SU-DHL-6 (cell line): ENCODE results near the gene CACNA1C.

Source experiments
- H2AFZ ChIP-seq: fragments of 200-600 bp; sonication (generic); 2 replicates; pipeline ENCODE4 v1.6.1; 2014; ENCODE audit warnings: low read depth, mild to moderate bottlenecking, moderate library complexity, mixed read lengths, antibody characterized with exemption, low read length; ENCODE audit not compliant: severe bottlenecking
- H3F3A ChIP-seq: fragments of 200-600 bp; shearing (Covaris generic); 2 replicates; pipeline ENCODE4 v1.6.0; 2016; ENCODE audit warnings: antibody characterized with exemption, mild to moderate bottlenecking; ENCODE audit not compliant: insufficient read depth
- H3K27ac ChIP-seq: fragments of 200-600 bp; sonication (generic); 2 replicates; pipeline ENCODE4 v1.5.1; 2016; ENCODE audit warnings: low read depth, mild to moderate bottlenecking, low read length, moderate library complexity, mixed read lengths
- H3K27me3 ChIP-seq: fragments of 200-600 bp; sonication (generic), shearing (Covaris generic); 2 replicates; pipeline ENCODE4 v1.6.0; 2014; ENCODE audit warnings: mild to moderate bottlenecking, low read length
- H3K36me3 ChIP-seq: fragments of 200-600 bp; sonication (generic); 2 replicates; pipeline ENCODE4 v1.6.1; 2014; ENCODE audit warnings: mild to moderate bottlenecking, low read length, mixed read lengths
- H3K4me2 ChIP-seq: fragments of 300-600, 200-600 bp; shearing (Covaris generic), sonication (generic); 2 replicates; pipeline ENCODE4 v1.6.0; 2014; ENCODE audit warnings: low read length, low read depth, mild to moderate bottlenecking; ENCODE audit not compliant: poor library complexity, severe bottlenecking
- H3K4me3 ChIP-seq: fragments of 200-600 bp; sonication (generic); 2 replicates; pipeline ENCODE4 v1.5.1; 2014; ENCODE audit warnings: antibody characterized with exemption, low read length, mild to moderate bottlenecking, mixed read lengths; ENCODE audit not compliant: insufficient read depth, poor library complexity, severe bottlenecking
- H3K79me2 ChIP-seq: fragments of 200-600 bp; sonication (generic); 2 replicates; pipeline ENCODE4 v1.6.1; 2014; ENCODE audit warnings: mild to moderate bottlenecking, low read length, moderate library complexity; ENCODE audit not compliant: insufficient read depth
- H3K9ac ChIP-seq: fragments of 200-600 bp; sonication (generic); 2 replicates; pipeline ENCODE4 v1.7.0; 2014; ENCODE audit warnings: mild to moderate bottlenecking, low read length
- H3K9me2 ChIP-seq: fragments of 200-600 bp; sonication (generic); replicated peaks from 2 replicates; pipeline ENCODE4 v1.6.1; 2014; ENCODE audit warnings: low read length; ENCODE audit not compliant: insufficient read depth
- H3K9me3 ChIP-seq: fragments of 200-600 bp; sonication (generic); 2 replicates; pipeline ENCODE4 v1.6.1; 2014; ENCODE audit warnings: low read length, mixed read lengths; ENCODE audit not compliant: insufficient read depth
- H4K20me1 ChIP-seq: fragments of 200-600 bp; sonication (generic); 2 replicates; pipeline ENCODE4 v1.6.1; 2014; ENCODE audit warnings: low read depth, mild to moderate bottlenecking, antibody characterized with exemption, low read length, moderate library complexity, mixed read lengths
- CTCF ChIP-seq: fragments of 200-600 bp; sonication (generic); IDR thresholded peaks from one replicate; pipeline ENCODE4 v1.5.1; 2017; ENCODE audit warnings: antibody characterized with exemption, mild to moderate bottlenecking, low read length, moderate library complexity; ENCODE audit not compliant: insufficient read depth, poor library complexity, severe bottlenecking
- EZH2phosphoT487 ChIP-seq: fragments of 200-600 bp; sonication (generic), shearing (Covaris generic); conservative IDR thresholded peaks from 2 replicates; pipeline ENCODE4 v1.6.1; 2018; ENCODE audit warnings: mild to moderate bottlenecking, antibody characterized with exemption, low read length, moderate library complexity, mixed read lengths

CACNA1C gene

GRCh38 chr12:2334271-2334670 is 281.5 kb downstream of the CACNA1C start:
- Histone ChIP-seq H3F3A (no peaks in the 10 kb centered on the region), H3K4me3 (no peak overlapping the region), H3K27ac (no peak overlapping the region), H3K9me3 (no peaks in the 10 kb centered on the region), H3K9ac (no peak overlapping the region), H3K27me3 (no peaks in the 10 kb centered on the region), H3K79me2 (no peaks in the 10 kb centered on the region), H3K36me3 (no peaks in the 10 kb centered on the region), H3K9me2 (no peaks in the 10 kb centered on the region), H4K20me1 (no peaks in the 10 kb centered on the region), H2AFZ (no peak overlapping the region), H3K4me2 (no peak overlapping the region)
- TF ChIP-seq EZH2phosphoT487 (no peak), CTCF (no peak)

DNA sequence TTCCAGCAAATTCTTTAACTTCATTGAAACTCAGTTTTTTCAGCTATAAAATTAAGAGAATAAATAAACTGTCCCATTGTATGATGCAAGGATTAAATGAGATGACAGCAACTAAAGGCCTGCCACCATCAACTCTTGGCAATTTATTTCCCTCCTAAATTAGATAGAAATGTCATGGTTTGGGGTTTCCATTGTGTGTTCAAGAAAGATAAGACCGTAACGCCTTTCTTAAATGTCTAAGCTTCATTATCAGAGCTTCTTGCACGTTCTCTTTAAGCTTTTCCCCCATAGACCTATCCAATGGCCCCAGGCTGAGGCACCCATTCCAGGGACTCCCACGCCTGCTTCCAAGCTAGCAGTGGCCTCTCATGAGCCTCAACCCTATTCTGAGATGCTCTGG is 281.9 kb downstream of the CACNA1C start:
- H3K27me3 ChIP-seq: no peaks in the 10 kb centered on the region
- H3K79me2 ChIP-seq: no peaks in the 10 kb centered on the region
- H3K36me3 ChIP-seq: no peaks in the 10 kb centered on the region
- TF ChIP-seq CTCF (no peak), EZH2phosphoT487 (no peak)
- no peak overlapping the region for H3K27ac ChIP-seq
- H4K20me1 ChIP-seq: no peaks in the 10 kb centered on the region
- H3K9me3 ChIP-seq: no peaks in the 10 kb centered on the region
- H3K4me2 ChIP-seq: no peak overlapping the region
- H3K9ac ChIP-seq: no peak overlapping the region
- H2AFZ ChIP-seq: no peak overlapping the region
- H3F3A ChIP-seq: no peaks in the 10 kb centered on the region
- H3K4me3 ChIP-seq: no peak overlapping the region
- no peaks in the 10 kb centered on the region for H3K9me2 ChIP-seq

GRCh38 chr12:2335109-2335508 is 282.3 kb downstream of the CACNA1C start:
- Histone ChIP-seq H3K27ac (no peak overlapping the region), H3K9me2 (no peaks in the 10 kb centered on the region), H3K9ac (no peak overlapping the region), H3K79me2 (no peaks in the 10 kb centered on the region), H4K20me1 (no peaks in the 10 kb centered on the region), H3K9me3 (no peaks in the 10 kb centered on the region), H3K4me3 (no peak overlapping the region), H3F3A (no peaks in the 10 kb centered on the region), H3K36me3 (no peaks in the 10 kb centered on the region), H2AFZ (no peak overlapping the region), H3K4me2 (no peak overlapping the region), H3K27me3 (no peaks in the 10 kb centered on the region)
- TF ChIP-seq EZH2phosphoT487 (no peak), CTCF (no peak)
